Omental fat pad (tissue), 4 donors: Measurements from ENCODE around the gene C11orf54. TPM values are rescaled to one million over a fixed set of nuclear protein-coding genes. Genes with fewer than 3 reads are reported as not detected.

ENCODE experiments used
- ATAC-seq: fragments of 150-250 bp; one replicate; pipeline ENCODE4 v1.9.1; 2016; ENCODE audit warnings: mild to moderate bottlenecking, moderate library complexity; ENCODE audit not compliant: low FRiP score
- DNase-seq: peaks from one replicate; pipeline ENCODE4 v3.0.0-alpha.2; 2019; ENCODE audit warnings: low spot score
- CTCF ChIP-seq, 3 donors: fragments of 450-650 bp; IDR thresholded peaks; one replicate each; pipeline ENCODE4 v1.5.1; 2016 to 2017; ENCODE audit warnings: antibody characterized with exemption in 3 of 3, mild to moderate bottlenecking in 3 of 3, moderate library complexity in 2 of 3
- total RNA-seq, 4 donors: library from RNA; depleted of rRNA; stranded (reverse); fragments of >200 nt; gene quantifications; one replicate each; pipeline ENCODE4 v1.1.0, GENCODE V29; 2016

C11orf54 gene
- total RNA-seq, 4 donors from 2014 or later, result 17.3 to 50.8 (median 41.5) TPM

- no peak for DNase-seq
- no peak for TF ChIP-seq CTCF (IDR thresholded peaks at IDR 0.05)
- ATAC-seq, result no peak
Observed at GRCh38 chr11:93712678-93713077, 28.8 kb upstream of the C11orf54 start.

DNA sequence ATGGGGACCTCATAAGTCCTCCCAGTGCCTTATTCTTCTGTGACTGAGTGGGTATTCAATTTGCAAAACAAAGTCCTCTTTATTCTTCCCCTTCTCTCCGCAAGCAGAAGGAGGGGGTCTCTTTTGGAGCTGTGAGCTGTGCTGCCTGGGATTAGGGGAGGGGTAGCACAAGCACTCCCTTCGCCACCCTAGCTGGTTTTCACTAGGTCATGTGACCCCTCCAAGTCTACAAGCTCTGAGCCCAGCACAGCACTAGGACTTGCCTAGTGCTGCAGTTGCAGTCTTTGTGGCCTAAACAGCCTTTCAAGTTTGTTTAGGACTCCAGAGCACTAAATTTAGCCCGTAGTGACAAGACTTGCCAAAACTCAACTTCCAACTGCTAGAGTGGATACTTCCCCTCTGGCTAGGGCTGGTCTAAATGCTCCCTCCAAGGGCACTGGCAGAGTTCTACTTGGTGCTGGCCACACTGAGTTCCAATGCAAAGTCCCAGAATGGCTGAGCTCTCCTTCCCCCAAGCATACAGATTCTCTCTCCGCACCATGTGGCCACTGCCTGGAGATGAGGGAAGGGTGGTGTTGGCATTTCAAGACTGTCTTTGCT, 25.6 kb upstream of the C11orf54 start:
- ATAC-seq, result no peak
- DNase-seq, result no peak
- TF ChIP-seq CTCF (IDR thresholded peaks at IDR 0.05), result no peak

DNA sequence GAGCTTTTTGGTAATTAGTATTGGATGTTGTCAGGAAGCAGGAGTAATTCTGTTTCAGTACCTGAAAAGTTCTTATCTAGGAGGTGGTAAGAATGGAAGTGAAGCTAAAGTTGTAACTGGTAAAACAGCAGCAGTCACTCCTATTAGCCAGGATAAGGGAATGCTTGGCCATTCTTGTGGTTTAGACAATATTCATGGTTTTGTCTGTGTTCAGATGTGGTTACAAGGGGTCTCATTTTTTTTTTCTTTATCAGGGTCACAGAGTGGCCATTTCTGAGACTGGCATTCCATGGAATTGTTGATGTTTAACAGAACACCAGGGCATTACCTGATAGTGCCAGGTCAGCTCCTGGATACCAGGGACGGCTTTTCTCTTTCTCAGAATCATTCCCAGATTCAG, 24.0 kb upstream of the C11orf54 start:
- no peak for ATAC-seq
- no peak for DNase-seq
- no peak for TF ChIP-seq CTCF (IDR thresholded peaks at IDR 0.05)

DNA sequence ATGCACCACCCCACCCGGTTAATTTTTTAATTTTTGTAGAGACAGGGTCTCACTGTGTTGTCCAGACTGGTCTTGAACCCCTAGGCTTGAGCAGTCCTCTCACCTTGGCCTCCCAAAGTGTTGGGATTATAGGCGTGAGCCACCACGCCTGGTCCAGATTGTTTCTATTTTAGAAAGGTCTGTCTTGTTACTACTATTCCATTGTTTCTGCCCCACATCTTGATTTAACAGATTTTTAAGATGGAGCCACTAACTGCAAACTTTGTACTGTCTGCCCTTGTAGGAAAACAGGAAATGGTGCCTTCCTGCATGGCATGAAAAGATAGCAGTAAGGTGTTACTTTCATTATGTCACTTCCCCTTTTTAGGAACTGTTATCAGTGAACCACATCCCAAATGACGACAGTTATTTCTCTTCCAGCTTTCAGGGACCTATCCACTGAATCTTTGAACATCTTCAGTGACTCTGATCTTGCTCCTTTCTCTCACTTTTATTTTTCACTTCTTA, 23.4 kb upstream of the C11orf54 start:
- DNase-seq, result no peak
- ATAC-seq, result no peak
- TF ChIP-seq CTCF (IDR thresholded peaks at IDR 0.05), result no peak

DNA sequence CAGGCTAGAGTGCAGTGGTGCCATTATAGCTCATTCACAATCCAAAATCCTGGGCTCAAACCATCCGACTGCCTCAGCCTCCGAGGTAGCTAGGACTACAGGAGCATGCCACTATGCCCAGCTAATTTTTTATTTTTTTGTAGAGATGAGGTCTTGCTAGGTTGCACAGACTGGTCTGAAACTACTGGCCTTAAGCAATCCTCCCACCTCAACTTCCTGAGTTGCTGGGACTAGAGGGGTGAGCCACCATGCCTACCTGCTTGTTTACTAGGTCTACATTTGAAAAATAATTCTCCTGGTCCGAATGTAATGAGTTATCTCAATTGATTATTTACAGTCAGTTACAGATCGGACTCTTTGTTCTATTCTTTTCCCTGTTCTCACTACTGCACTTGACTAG, 22.2 kb upstream of the C11orf54 start:
- DNase-seq (no peak), ATAC-seq (no peak)
- TF ChIP-seq CTCF (IDR thresholded peaks at IDR 0.05), result no peak

DNA sequence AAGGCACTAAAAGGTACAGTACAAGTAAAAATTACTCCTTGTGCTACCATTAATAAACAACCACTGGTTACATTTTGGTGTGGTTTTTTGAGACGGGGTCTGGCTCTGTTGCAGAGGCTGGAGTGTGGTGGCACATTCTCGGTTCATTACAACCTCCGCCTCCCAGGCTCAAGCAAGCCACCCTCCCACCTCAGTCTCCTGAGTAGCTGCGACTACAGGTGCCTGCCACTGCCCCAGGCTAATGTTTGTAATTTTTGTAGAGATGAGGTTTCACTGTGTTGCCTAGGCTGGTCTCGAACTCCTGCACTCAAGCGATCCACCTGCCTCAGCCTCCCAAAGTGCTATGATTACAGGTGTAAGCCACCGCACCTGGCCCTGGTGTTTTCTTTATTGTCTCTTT, 20.9 kb upstream of the C11orf54 start:
- no peak for ATAC-seq
- TF ChIP-seq CTCF (IDR thresholded peaks at IDR 0.05), result no peak
- no peak for DNase-seq

GRCh38 chr11:93724089-93724488, 17.4 kb upstream of the C11orf54 start:
- DNase-seq, result no peak
- no peak for ATAC-seq
- TF ChIP-seq CTCF (IDR thresholded peaks at IDR 0.05), result no peak
